HEK293 (cell line): ENCODE data around the gene KCNK3.
A peak's percentile ranks its signal among the peaks of the same experiment; 100 is the strongest.
"Not testable (repeated sequence)": the region's sequence is repeated elsewhere in the genome, so short reads cannot be mapped to it uniquely, and the experiment has no call there.

ENCODE experiments used
- CTCF ChIA-PET: fragments of 350-600 bp; formaldehyde crosslinking; extraction: SDS; loops from one replicate; lab custom pipeline; 2021; ENCODE audit warnings: antibody characterized with exemption; lab: Yijun Ruan, JAX
- POLR2A ChIA-PET: fragments of 300-600 bp; formaldehyde crosslinking; extraction: SDS; loops from one replicate; lab custom pipeline; 2020; ENCODE audit warnings: antibody characterized with exemption, inconsistent platforms; lab: Yijun Ruan, JAX
- H3K27ac ChIP-seq: fragments of 200-500 bp; sonication (Bioruptor generic); 2 replicates; pipeline ENCODE4 v1.5.1; 2014; ENCODE audit warnings: low read depth, low read length, control low read depth, inconsistent platforms; ENCODE audit errors: extremely low read depth
- H3K36me3 ChIP-seq, 2 experiments: fragments of 200-500 bp in 1 of 2; sonication (Bioruptor generic) in 1 of 2; 1 replicate in 1 of 2; 2 replicates in 1 of 2; pipeline ENCODE4 v1.5.1; 2014 to 2017; ENCODE audit warnings: inconsistent platforms in 2 of 2, low read length in 2 of 2; ENCODE audit not compliant: control insufficient read depth in 2 of 2, insufficient read depth in 1 of 2
- H3K4me1 ChIP-seq: fragments of 200-500 bp; sonication (Bioruptor generic); 2 replicates; pipeline ENCODE4 v1.5.1; 2014; ENCODE audit warnings: mild to moderate bottlenecking, low read length, inconsistent platforms; ENCODE audit not compliant: control insufficient read depth, insufficient read depth
- H3K4me3 ChIP-seq: 2 replicates; pipeline ENCODE4 v1.5.1; 2011; ENCODE audit warnings: low read depth, mild to moderate bottlenecking, control low read depth, low read length, moderate library complexity
- H3K9me3 ChIP-seq: fragments of 200-500 bp; sonication (Bioruptor generic); 2 replicates; pipeline ENCODE4 v1.5.1; 2014; ENCODE audit warnings: low read depth, low read length, inconsistent platforms; ENCODE audit not compliant: control insufficient read depth, insufficient read depth
- BCL6B ChIP-seq: fragments of 450-650 bp; formaldehyde crosslinking; IDR thresholded peaks from 2 replicates; pipeline ENCODE4 v1.5.1; 2017; ENCODE audit warnings: missing biosample characterization, missing genetic modification characterization
- EGR2 ChIP-seq: fragments of 450-650 bp; formaldehyde crosslinking; IDR thresholded peaks from 2 replicates; pipeline ENCODE4 v1.5.1; 2016; ENCODE audit warnings: low read depth, missing biosample characterization, missing genetic modification characterization
- KLF8 ChIP-seq: fragments of 450-650 bp; formaldehyde crosslinking; IDR thresholded peaks from 2 replicates; pipeline ENCODE4 v1.5.1; 2016; ENCODE audit warnings: missing biosample characterization, missing genetic modification characterization
- ZBTB17 ChIP-seq: fragments of 450-650 bp; formaldehyde crosslinking; IDR thresholded peaks from 2 replicates; pipeline ENCODE4 v1.5.1; 2016; ENCODE audit warnings: missing biosample characterization, missing genetic modification characterization
- ZNF341 ChIP-seq: fragments of 450-650 bp; formaldehyde crosslinking; IDR thresholded peaks from 2 replicates; pipeline ENCODE4; 2016; ENCODE audit warnings: low read depth, missing biosample characterization, missing genetic modification characterization
- ZNF366 ChIP-seq: fragments of 450-650 bp; formaldehyde crosslinking; conservative IDR thresholded peaks from 2 replicates; pipeline ENCODE4 v1.5.1; 2016; ENCODE audit warnings: missing biosample characterization, missing genetic modification characterization
- ZNF394 ChIP-seq: fragments of 450-650 bp; formaldehyde crosslinking; IDR thresholded peaks from 2 replicates; pipeline ENCODE4 v1.5.1; 2016; ENCODE audit warnings: missing biosample characterization, missing genetic modification characterization, mild to moderate bottlenecking, moderate library complexity, borderline replicate concordance
- ZNF510 ChIP-seq: fragments of 450-650 bp; formaldehyde crosslinking; IDR thresholded peaks from 2 replicates; pipeline ENCODE4 v1.5.1; 2018; ENCODE audit warnings: mild to moderate bottlenecking, missing genetic modification characterization, missing biosample characterization; ENCODE audit not compliant: insufficient replicate concordance
- ZNF518A ChIP-seq: fragments of 450-650 bp; formaldehyde crosslinking; conservative IDR thresholded peaks from 2 replicates; pipeline ENCODE4 v1.5.1; 2016; ENCODE audit warnings: low read depth, missing biosample characterization, missing genetic modification characterization
- ZNF560 ChIP-seq: fragments of 450-650 bp; formaldehyde crosslinking; IDR thresholded peaks from 2 replicates; pipeline ENCODE4 v1.5.1; 2017; ENCODE audit warnings: missing biosample characterization, missing genetic modification characterization, borderline replicate concordance
- ZNF654 ChIP-seq: fragments of 450-650 bp; formaldehyde crosslinking; IDR thresholded peaks from 2 replicates; pipeline ENCODE4 v1.5.1; 2016; ENCODE audit warnings: low read depth, missing biosample characterization, missing genetic modification characterization
- ZNF777 ChIP-seq: fragments of 450-650 bp; formaldehyde crosslinking; IDR thresholded peaks from 2 replicates; pipeline ENCODE4 v1.5.1; 2017; ENCODE audit warnings: missing biosample characterization, missing genetic modification characterization, borderline replicate concordance
- ZNF830 ChIP-seq: fragments of 450-650 bp; IDR thresholded peaks from 2 replicates; pipeline ENCODE4 v1.5.0; 2018; ENCODE audit warnings: missing biosample characterization, missing genetic modification characterization, low read depth, mild to moderate bottlenecking, moderate library complexity
- ZNF843 ChIP-seq: fragments of 450-650 bp; formaldehyde crosslinking; IDR thresholded peaks from 2 replicates; pipeline ENCODE4 v1.5.1; 2016; ENCODE audit warnings: missing biosample characterization, missing genetic modification characterization
- ZSCAN30 ChIP-seq: fragments of 450-650 bp; IDR thresholded peaks from 2 replicates; pipeline ENCODE4 v1.5.1; 2018; ENCODE audit warnings: missing biosample characterization, mild to moderate bottlenecking, missing genetic modification characterization, moderate library complexity
- TF ChIP-seq, protein P1 (sequence below): fragments of 450-650 bp; formaldehyde crosslinking; conservative IDR thresholded peaks from 2 replicates; pipeline ENCODE4 v1.5.1; 2016; ENCODE audit warnings: low read depth, missing biosample characterization, missing genetic modification characterization

KCNK3 gene

GRCh38 chr2:26655120-26655519, 37.4 kb upstream of the KCNK3 start:
- H3K4me3 ChIP-seq, H3K27ac ChIP-seq, H3K4me1 ChIP-seq, H3K36me3 ChIP-seq, POLR2A ChIA-PET, H3K9me3 ChIP-seq: not testable (repeated sequence)
- CTCF ChIA-PET, result interaction anchor here (0.6 kb wide), 1 partner anchor 510 kb away, joined by 3 read pairs; no protein-coding TSS in a partner anchor
- peak; percentile 79 for TF ChIP-seq ZNF366 (tag by site-specific recombination)

DNA sequence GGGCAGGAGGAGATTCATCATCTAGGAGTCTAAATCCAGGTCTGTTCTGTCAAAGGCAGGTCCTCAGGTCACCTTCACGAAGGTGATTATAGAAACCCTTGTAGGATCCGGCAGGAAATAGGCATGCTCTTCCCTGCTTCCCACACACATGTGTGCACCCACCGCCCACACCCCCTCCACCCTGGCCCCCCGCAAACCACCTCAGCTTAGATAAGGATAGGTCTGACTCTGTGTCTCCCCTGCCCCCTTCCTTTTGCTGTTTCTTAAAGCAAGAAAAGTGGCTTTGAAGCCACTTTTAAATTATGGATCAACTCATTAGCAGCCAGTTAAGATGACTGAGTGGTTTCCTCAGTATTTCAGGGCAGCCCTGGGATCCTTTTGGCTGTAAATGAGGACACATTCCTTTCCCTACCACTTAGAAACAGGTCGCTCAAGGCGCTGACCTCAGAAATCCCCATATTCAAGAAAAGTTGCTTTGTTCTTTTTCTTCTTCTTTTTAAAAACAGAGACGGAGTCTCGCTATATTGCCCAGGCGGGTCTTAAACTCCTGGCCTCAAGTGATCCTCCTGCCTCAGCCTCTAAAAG, 36.8 kb upstream of the KCNK3 start:
- CTCF ChIA-PET, result no interaction called here
- POLR2A ChIA-PET, result interaction anchor here (0.6 kb wide), 1 partner anchor 267 kb away, joined by 3 read pairs; no protein-coding TSS in a partner anchor
- no peak overlapping the region for H3K4me3 ChIP-seq
- no peaks in the 10 kb centered on the region for H3K9me3 ChIP-seq
- H3K27ac ChIP-seq, result no peak overlapping the region
- no peaks in the 10 kb centered on the region for H3K36me3 ChIP-seq
- TF ChIP-seq, protein P1, sequence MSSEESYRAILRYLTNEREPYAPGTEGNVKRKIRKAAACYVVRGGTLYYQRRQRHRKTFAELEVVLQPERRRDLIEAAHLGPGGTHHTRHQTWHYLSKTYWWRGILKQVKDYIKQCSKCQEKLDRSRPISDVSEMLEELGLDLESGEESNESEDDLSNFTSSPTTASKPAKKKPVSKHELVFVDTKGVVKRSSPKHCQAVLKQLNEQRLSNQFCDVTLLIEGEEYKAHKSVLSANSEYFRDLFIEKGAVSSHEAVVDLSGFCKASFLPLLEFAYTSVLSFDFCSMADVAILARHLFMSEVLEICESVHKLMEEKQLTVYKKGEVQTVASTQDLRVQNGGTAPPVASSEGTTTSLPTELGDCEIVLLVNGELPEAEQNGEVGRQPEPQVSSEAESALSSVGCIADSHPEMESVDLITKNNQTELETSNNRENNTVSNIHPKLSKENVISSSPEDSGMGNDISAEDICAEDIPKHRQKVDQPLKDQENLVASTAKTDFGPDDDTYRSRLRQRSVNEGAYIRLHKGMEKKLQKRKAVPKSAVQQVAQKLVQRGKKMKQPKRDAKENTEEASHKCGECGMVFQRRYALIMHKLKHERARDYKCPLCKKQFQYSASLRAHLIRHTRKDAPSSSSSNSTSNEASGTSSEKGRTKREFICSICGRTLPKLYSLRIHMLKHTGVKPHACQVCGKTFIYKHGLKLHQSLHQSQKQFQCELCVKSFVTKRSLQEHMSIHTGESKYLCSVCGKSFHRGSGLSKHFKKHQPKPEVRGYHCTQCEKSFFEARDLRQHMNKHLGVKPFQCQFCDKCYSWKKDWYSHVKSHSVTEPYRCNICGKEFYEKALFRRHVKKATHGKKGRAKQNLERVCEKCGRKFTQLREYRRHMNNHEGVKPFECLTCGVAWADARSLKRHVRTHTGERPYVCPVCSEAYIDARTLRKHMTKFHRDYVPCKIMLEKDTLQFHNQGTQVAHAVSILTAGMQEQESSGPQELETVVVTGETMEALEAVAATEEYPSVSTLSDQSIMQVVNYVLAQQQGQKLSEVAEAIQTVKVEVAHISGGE (tag by site-specific recombination), result no peak
- TF ChIP-seq BCL6B (tag by site-specific recombination) (no peak), ZNF510 (tag by site-specific recombination) (no peak), ZNF518A (no peak), ZNF843 (tag by site-specific recombination) (no peak), ZBTB17 (tag by site-specific recombination) (no peak), ZNF777 (no peak), ZNF654 (no peak)
- no peaks in the 10 kb centered on the region for H3K4me1 ChIP-seq

- ChIA-PET CTCF (interaction anchor here (1.0 kb wide), 1 partner anchor 52 kb away, joined by 3 read pairs; no protein-coding TSS in a partner anchor), POLR2A (no interaction called here)
- Histone ChIP-seq H3K4me3 (no peak overlapping the region), H3K27ac (no peak overlapping the region), H3K4me1 (no peaks in the 10 kb centered on the region), H3K36me3 (no peaks in the 10 kb centered on the region), H3K9me3 (no peaks in the 10 kb centered on the region)
- no peak for TF ChIP-seq ZSCAN30 (tag by site-specific recombination)
- TF ChIP-seq ZNF341 (tag by site-specific recombination), result no peak
- TF ChIP-seq ZNF560, result no peak
- no peak for TF ChIP-seq ZNF394
- no peak for TF ChIP-seq KLF8 (tag by site-specific recombination)
- no peak for TF ChIP-seq ZNF654
- no peak for TF ChIP-seq ZNF830 (tag by site-specific recombination)
- no peak for TF ChIP-seq EGR2 (tag by site-specific recombination)
Measured at GRCh38 chr2:26657265-26657664, 35.3 kb upstream of the KCNK3 start.
